ENCODE measurements around the gene SRXN1. TPM values are rescaled to one million over a fixed set of nuclear protein-coding genes. Genes with fewer than 3 reads are reported as not detected.

Gene SRXN1
- total RNA-seq, 1 experiment from 2014 or later, result 80.0 TPM

DNA sequence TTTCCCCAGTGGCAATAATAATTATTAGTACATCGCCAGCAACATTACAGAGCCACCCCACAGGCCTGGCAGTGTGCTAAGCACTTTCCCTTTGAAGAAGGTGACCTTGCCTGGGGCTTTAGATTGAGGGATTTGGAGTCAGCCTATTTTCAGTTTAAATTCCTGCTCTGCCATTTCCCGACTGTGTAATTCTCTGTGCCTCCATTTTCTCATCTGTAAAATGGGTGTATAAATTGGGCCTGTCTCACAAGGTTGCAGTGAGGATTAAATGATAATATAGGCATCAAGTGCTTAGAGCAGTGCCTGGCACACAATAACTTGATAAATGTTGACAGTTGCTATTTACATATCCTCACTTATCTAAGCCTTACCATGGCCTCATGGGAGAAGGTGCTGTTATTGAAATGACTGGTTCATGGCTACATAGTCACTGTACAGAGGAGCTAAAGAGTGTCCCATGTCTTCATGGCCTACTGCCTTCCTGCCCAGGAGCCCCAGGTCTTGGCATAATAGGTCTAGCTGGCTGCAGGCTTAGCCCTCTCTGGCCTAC is 27.7 kb upstream of the SRXN1 start:
- DNase-seq, result no peak
- H3K27me3 ChIP-seq, result peaks cover 5% of the 10 kb centered on the region; the same call in 1 of the 2 replicates

GRCh38 chr20:677957-678356 is 25.0 kb upstream of the SRXN1 start:
- no peak overlapping the region for H3K4me3 ChIP-seq
- no peaks in the 10 kb centered on the region for H3K36me3 ChIP-seq
- peaks cover 6% of the 10 kb centered on the region; the same call in 1 of the 2 replicates for H3K27me3 ChIP-seq
- no peaks in the 10 kb centered on the region for H3K9me3 ChIP-seq
- DNase-seq, result no peak

More for the DNA sequence above, 27.7 kb upstream of the SRXN1 start:
- Histone ChIP-seq H3K36me3 (no peaks in the 10 kb centered on the region), H3K4me3 (no peak overlapping the region), H3K9me3 (no peaks in the 10 kb centered on the region)

DNA sequence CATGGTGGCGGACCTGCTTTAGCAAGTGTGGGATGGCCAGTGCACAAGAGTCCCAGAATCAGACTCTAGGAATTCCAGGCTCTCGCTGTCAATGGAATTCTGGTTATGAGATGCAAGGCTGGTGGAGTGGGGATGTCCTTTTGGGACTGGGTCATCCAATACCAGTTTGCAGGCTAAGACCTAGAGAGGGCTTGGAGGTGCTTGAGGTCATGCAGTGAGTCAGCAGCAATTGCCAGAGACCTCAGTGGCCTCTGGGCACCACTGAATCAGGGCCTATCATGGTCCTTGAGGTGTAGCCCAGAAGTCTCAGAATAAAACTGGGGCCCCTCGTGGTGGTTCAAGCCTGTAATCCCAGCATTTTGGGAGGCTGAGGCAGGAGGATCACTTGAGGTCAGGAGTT is 24.0 kb upstream of the SRXN1 start:
- Histone ChIP-seq H3K36me3 (no peaks in the 10 kb centered on the region), H3K27me3 (peaks cover 6% of the 10 kb centered on the region; the same call in 1 of the 2 replicates), H3K9me3 (no peaks in the 10 kb centered on the region), H3K4me3 (no peak overlapping the region)
- DNase-seq, result no peak

GRCh38 chr20:676315-676937 is 23.4 kb upstream of the SRXN1 start:
- DNase-seq, result no peak
- H3K4me3 ChIP-seq, result no peak overlapping the region
- H3K27me3 ChIP-seq, result peaks cover 6% of the 10 kb centered on the region; the same call in 1 of the 2 replicates
- no peaks in the 10 kb centered on the region for H3K9me3 ChIP-seq
- no peaks in the 10 kb centered on the region for H3K36me3 ChIP-seq

- no peak within 1 kb of the TSS for H3K4me3 ChIP-seq
- peak; percentile 67 for DNase-seq
- H3K27me3 ChIP-seq, result peaks cover 6% of the 10 kb centered on the region; the same call in 1 of the 2 replicates
These were observed 22.7 kb upstream of the SRXN1 start, which contains the start of gene SCRT2 for GRCh38 chr20:675453-676314. Gene SCRT2, minus strand, starts transcription at chr20:675802. Its CDS starts 201 bp downstream, at chr20:675601.

DNA sequence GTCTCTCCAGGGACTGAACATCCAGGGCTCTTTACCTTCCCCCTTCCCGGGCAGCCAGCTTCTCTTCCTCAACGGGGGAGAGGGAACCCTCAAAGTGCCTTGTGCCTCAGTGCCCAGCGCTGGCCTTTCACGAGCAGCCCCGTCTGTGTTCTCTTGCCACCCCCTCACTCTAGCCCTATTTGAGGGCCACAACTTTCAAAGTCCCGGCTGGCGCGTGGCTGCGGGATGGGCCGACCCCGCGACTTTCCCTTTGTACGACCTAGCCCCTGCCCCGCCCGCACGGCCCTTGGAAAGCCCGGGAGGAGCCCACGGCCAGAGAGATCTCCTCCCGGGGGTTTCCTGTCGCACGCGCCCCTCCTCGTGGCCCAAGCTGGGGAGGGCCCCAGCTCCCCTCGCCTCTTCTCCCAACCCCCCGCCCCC is 22.0 kb upstream of the SRXN1 start:
- Histone ChIP-seq H3K9me3 (no peaks in the 10 kb centered on the region), H3K27me3 (peaks cover 6% of the 10 kb centered on the region; the same call in 1 of the 2 replicates), H3K36me3 (no peaks in the 10 kb centered on the region), H3K4me3 (no peak overlapping the region)
- DNase-seq, result no peak

More at GRCh38 chr20:675453-676314, 22.7 kb upstream of the SRXN1 start, which contains the start of gene SCRT2:
- H3K36me3 ChIP-seq, result no peaks in the 10 kb centered on the region
- no peaks in the 10 kb centered on the region for H3K9me3 ChIP-seq

DNA sequence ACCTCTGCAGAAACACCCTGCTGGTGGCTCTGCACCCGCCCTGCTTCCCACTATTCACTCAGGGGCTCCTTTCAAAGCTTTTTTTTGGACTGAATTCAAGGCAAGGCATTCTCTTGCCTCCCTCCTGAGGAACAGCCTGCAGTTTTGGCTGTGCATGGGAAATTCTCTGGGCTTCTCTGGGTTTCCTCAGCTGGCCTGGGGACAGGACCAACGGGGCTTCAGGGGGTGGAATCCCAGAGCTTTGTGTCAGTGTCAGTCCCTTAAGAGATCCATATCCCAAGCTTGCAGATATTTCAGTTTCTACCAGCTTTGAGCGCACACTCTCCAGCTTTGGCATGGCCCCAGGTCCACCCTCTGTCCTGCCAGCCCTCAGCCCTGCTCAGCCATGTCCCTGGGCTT is 20.6 kb upstream of the SRXN1 start:
- H3K4me3 ChIP-seq, result no peak overlapping the region
- no peak for DNase-seq
- no peaks in the 10 kb centered on the region for H3K9me3 ChIP-seq
- H3K27me3 ChIP-seq, result peaks cover 6% of the 10 kb centered on the region; the same call in 1 of the 2 replicates
- H3K36me3 ChIP-seq, result no peaks in the 10 kb centered on the region

DNA sequence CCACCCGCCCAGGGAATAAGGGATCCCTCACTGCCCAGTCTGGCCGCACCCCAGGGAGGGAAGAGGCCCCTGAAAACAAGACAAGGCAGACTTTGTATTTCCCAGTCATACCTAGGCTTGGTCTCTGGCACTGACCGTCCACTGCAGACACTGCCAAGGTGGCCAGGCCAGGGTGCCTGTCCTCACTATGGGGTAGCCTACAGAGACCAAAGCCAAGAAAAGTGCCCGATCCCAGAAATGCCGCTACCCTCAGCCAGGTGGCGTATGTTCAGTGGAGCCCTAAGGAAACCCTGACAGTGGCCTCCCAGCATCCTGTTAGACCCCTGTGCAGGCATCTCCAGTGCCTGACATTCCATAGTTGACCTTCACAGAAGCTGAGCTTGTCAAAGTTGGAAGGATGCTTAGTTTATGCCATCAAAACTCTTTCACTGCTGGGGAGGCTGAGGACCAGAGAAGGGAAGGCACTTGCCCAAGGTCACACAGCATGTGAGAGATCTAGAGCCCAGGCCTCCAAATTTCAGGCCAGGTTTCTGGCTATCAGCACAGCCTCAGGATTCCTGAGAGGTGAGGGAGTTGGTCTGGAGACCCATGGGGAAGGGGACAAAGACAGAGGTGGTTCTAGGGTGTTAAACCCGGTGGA is 20.1 kb upstream of the SRXN1 start:
- H3K4me3 ChIP-seq, result no peak overlapping the region
- H3K9me3 ChIP-seq, result no peaks in the 10 kb centered on the region
- no peaks in the 10 kb centered on the region for H3K36me3 ChIP-seq
- no peak for DNase-seq
- peaks cover 6% of the 10 kb centered on the region; the same call in 1 of the 2 replicates for H3K27me3 ChIP-seq

DNA sequence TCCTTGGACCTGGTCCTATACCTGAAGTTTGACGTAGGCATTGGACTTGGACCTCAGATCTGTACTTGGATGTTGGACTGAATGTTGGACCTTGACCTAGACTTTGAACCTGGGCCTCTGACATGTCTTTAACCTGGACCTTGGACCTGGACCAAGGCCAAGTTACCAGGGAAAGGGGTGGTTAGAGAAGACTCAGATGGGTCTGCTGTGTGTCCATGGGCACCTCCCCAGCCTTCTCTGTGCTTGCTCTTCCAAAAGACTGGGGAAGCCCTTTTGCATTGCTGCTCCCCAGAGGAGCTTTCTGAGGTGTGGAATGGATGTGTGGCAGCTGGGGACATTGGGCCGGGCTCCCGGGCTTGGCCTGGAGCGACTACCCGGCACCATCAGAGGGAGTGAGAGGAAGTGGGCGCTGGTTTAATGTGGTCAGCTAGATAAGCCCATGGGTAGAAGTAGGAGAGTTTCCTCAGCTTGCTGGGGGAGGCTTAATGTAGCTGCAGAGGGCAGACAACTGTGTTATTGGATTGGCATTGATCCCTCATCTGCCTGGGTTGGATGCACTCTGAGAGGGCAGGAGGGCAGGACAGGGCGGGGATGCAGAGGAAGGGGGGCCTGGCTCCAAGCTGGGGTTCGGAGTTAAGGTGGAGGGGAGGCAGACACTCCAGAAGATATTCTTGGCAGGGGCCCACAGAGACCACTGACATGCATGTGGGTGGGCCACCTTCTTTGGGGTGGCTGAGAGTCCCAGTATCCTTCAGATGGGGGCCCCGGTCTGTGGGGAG is 18.4 kb upstream of the SRXN1 start:
- H3K4me3 ChIP-seq, result no peak overlapping the region
- peaks cover 6% of the 10 kb centered on the region; the same call in 1 of the 2 replicates for H3K27me3 ChIP-seq
- H3K36me3 ChIP-seq, result no peaks in the 10 kb centered on the region
- no peaks in the 10 kb centered on the region for H3K9me3 ChIP-seq
- no peak for DNase-seq

- Histone ChIP-seq H3K36me3 (no peaks in the 10 kb centered on the region), H3K9me3 (no peaks in the 10 kb centered on the region), H3K4me3 (no peak overlapping the region), H3K27me3 (peaks cover 2% of the 10 kb centered on the region; the same call in 1 of the 2 replicates)
- no peak for DNase-seq
These were observed 16.6 kb upstream of the SRXN1 start for GRCh38 chr20:669573-669972.

DNA sequence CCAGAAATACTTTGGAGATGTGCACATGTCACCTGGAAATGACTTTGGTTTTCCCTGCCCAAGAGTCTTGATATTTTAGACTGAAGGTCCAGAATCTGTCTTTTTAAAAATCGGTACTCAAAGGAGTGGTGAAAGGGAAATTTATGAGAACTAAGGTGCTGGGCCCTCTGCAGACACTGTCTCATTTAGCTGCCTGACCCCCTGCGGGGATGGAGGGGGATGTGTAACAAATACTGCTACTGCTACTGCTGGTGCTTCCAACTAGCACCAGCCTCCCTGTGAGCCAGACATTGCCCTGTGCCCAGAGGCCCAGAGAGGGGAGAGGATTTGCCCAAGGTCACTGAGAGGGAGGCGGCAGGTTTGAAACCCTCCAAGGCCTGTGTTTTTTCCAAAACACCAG is 15.6 kb upstream of the SRXN1 start:
- Histone ChIP-seq H3K9me3 (no peaks in the 10 kb centered on the region), H3K4me3 (no peak overlapping the region), H3K27me3 (peaks cover 8% of the 10 kb centered on the region; the same call in 1 of the 2 replicates), H3K36me3 (no peaks in the 10 kb centered on the region)
- DNase-seq, result no peak

DNA sequence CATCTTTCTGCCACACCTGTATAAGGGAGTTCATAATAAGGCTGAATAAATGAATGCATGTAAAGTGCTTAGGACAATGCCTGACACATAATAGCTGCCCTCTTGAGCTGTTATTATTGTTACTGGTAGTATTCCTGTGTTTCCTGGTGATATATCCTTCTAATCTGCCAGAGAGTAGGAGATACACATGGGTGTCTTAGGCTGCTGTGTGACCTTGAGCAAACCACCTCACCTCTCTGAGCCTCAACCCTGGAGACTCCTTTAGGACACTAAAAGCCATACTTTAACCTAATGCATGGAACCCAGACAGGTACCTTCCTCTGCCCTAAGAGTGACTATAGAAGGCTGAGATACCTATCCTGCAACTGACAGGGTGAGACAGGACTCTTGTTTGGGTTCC is 15.1 kb upstream of the SRXN1 start:
- Histone ChIP-seq H3K9me3 (no peaks in the 10 kb centered on the region), H3K4me3 (no peak overlapping the region), H3K36me3 (no peaks in the 10 kb centered on the region), H3K27me3 (peaks cover 8% of the 10 kb centered on the region)
- DNase-seq, result no peak

- peak; percentile 15 for DNase-seq
- Histone ChIP-seq H3K36me3 (no peaks in the 10 kb centered on the region), H3K27me3 (peaks cover 8% of the 10 kb centered on the region), H3K4me3 (no peak overlapping the region), H3K9me3 (no peaks in the 10 kb centered on the region)
These were observed 14.5 kb upstream of the SRXN1 start for GRCh38 chr20:667351-668034.

GRCh38 chr20:666877-667276 is 13.9 kb upstream of the SRXN1 start:
- no peaks in the 10 kb centered on the region for H3K9me3 ChIP-seq
- H3K36me3 ChIP-seq, result no peaks in the 10 kb centered on the region
- H3K27me3 ChIP-seq, result peaks cover 8% of the 10 kb centered on the region
- no peak for DNase-seq
- H3K4me3 ChIP-seq, result no peak overlapping the region

DNA sequence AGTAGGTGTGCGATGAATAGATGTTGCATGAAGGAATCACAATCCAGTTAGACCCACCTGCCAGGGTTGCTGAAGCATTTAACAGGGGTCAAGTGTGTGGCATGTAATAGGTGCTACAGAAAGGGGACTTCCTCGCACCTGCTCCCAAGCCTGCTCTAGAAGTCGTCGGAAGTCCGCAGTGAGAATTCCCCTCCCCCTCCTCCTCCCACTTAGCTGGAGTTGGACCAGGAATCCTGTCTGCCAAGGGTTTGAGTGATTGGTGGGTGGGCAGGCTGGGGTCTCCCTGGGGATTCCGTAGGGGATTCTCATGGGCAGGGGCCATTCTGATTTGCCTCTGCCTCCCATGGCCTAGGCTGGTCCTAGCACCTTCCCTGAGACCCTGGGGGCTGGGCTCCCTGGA is 12.3 kb upstream of the SRXN1 start:
- DNase-seq, result no peak
- H3K36me3 ChIP-seq, result no peaks in the 10 kb centered on the region
- no peak overlapping the region for H3K4me3 ChIP-seq
- no peaks in the 10 kb centered on the region for H3K9me3 ChIP-seq
- H3K27me3 ChIP-seq, result peaks cover 8% of the 10 kb centered on the region

Data from MG63 (cell line).